ENCODE data around the gene TAS2R9.

Gene TAS2R9, protein sequence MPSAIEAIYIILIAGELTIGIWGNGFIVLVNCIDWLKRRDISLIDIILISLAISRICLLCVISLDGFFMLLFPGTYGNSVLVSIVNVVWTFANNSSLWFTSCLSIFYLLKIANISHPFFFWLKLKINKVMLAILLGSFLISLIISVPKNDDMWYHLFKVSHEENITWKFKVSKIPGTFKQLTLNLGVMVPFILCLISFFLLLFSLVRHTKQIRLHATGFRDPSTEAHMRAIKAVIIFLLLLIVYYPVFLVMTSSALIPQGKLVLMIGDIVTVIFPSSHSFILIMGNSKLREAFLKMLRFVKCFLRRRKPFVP

GRCh38 chr12:10810068-10810467 lies at the start of gene TAS2R9:
TSS of gene TAS2R9 (minus strand) at chr12:10810168. CDS start at chr12:10810075, 93 bp downstream.
- no peak for DNase-seq (ENCODE audit: low read depth)
- Histone ChIP-seq H3K4me3 (ENCODE audit: low read length) (no peak within 1 kb of the TSS), H3K27me3 (replicated peaks; ENCODE audit: control insufficient read depth, insufficient read depth, low read length) (no peaks in the 10 kb centered on the region), H3K36me3 (ENCODE audit: control insufficient read depth, insufficient read depth, low read length, severe bottlenecking) (no peaks in the 10 kb centered on the region), H3K4me1 (ENCODE audit: control insufficient read depth, insufficient read depth, low read length) (no peaks in the 10 kb centered on the region), H3K9ac (ENCODE audit: low read length) (no peak within 1 kb of the TSS), H3K9me3 (ENCODE audit: control insufficient read depth, low read length) (no peaks in the 10 kb centered on the region)

GRCh38 chr12:10855807-10856206 lies 45.8 kb upstream of the TAS2R9 start:
- peaks cover 11% of the 10 kb centered on the region for H3K36me3 ChIP-seq (ENCODE audit: control insufficient read depth, insufficient read depth, low read length, severe bottlenecking)
- H3K27me3 ChIP-seq (replicated peaks; ENCODE audit: control insufficient read depth, insufficient read depth, low read length): no peaks in the 10 kb centered on the region
- no peaks in the 10 kb centered on the region for H3K4me1 ChIP-seq (ENCODE audit: control insufficient read depth, insufficient read depth, low read length)
- DNase-seq (ENCODE audit: low read depth): no peak
- no peak overlapping the region for H3K4me3 ChIP-seq (ENCODE audit: low read length)
- H3K9ac ChIP-seq (ENCODE audit: low read length): no peak overlapping the region
- peaks cover 9% of the 10 kb centered on the region for H3K9me3 ChIP-seq (ENCODE audit: control insufficient read depth, low read length)

DNA sequence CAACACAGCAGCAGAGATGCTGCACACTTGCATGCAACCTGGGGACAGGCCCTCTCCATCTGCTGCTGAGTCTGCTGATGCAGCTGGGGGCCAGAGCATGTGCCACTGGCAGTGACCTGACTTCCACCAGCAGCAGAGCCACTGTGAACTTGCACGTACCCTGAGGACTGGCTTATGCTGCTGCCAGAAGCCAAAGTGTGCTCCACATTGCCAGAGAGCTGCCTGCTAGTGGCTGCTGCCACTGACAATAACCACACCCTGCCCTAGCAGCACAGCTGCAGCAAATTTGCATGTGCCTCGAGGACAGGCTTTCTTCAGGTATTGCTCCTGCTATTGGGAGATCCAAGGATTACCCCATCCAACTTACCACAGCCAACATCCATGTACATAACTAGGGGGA lies 43.8 kb upstream of the TAS2R9 start:
- no peak for DNase-seq (ENCODE audit: low read depth)
- H3K4me1 ChIP-seq (ENCODE audit: control insufficient read depth, insufficient read depth, low read length): no peaks in the 10 kb centered on the region
- peaks cover 11% of the 10 kb centered on the region for H3K36me3 ChIP-seq (ENCODE audit: control insufficient read depth, insufficient read depth, low read length, severe bottlenecking)
- no peaks in the 10 kb centered on the region for H3K27me3 ChIP-seq (replicated peaks; ENCODE audit: control insufficient read depth, insufficient read depth, low read length)
- peaks cover 9% of the 10 kb centered on the region for H3K9me3 ChIP-seq (ENCODE audit: control insufficient read depth, low read length)
- no peak overlapping the region for H3K9ac ChIP-seq (ENCODE audit: low read length)
- H3K4me3 ChIP-seq (ENCODE audit: low read length): no peak overlapping the region

DNA sequence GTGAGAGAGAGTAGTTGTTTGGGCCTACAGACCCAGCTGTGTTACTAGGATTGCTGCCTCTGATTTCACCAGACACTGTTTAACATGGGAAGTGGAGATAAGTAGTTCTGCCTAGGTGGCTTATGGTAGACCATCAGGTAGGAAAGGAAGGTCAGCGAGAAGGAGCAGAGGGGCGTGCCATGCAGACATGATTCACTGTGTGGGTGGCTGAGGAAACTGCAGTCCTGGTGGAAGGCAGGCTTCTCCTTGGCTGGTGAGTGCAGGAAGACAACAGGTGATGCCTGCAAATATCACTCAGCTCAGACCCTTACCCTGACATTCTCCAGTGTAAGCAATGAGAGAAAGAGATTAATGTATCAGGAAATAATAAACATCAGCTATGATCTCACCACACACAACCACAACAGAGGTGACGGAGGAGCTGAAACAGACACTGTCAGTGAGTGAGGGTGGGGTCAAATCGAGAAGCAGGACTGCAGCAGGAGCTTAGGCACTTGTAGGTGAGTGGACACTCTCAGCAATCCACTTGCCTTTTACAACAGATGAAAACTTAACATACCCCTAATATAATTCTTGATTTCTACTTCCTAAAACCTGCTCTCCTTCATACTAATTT lies 41.4 kb upstream of the TAS2R9 start:
- Histone ChIP-seq H3K4me1 (ENCODE audit: control insufficient read depth, insufficient read depth, low read length) (no peaks in the 10 kb centered on the region), H3K4me3 (ENCODE audit: low read length) (no peak overlapping the region), H3K36me3 (ENCODE audit: control insufficient read depth, insufficient read depth, low read length, severe bottlenecking) (peaks cover 11% of the 10 kb centered on the region), H3K9ac (ENCODE audit: low read length) (no peak overlapping the region), H3K27me3 (replicated peaks; ENCODE audit: control insufficient read depth, insufficient read depth, low read length) (no peaks in the 10 kb centered on the region), H3K9me3 (ENCODE audit: control insufficient read depth, low read length) (peaks cover 9% of the 10 kb centered on the region)
- DNase-seq (ENCODE audit: low read depth): no peak

GRCh38 chr12:10849425-10849878 lies 39.5 kb upstream of the TAS2R9 start, which contains the start of gene PRR4:
TSS of gene PRR4 (minus strand) at chr12:10849475. CDS start at chr12:10849437, 38 bp downstream.
- no peak for DNase-seq (ENCODE audit: low read depth)
- Histone ChIP-seq H3K9ac (ENCODE audit: low read length) (no peak within 1 kb of the TSS), H3K27me3 (replicated peaks; ENCODE audit: control insufficient read depth, insufficient read depth, low read length) (no peaks in the 10 kb centered on the region), H3K9me3 (ENCODE audit: control insufficient read depth, low read length) (no peaks in the 10 kb centered on the region), H3K4me3 (ENCODE audit: low read length) (no peak within 1 kb of the TSS), H3K4me1 (ENCODE audit: control insufficient read depth, insufficient read depth, low read length) (no peaks in the 10 kb centered on the region), H3K36me3 (ENCODE audit: control insufficient read depth, insufficient read depth, low read length, severe bottlenecking) (peaks cover 5% of the 10 kb centered on the region)

- Histone ChIP-seq H3K4me3 (ENCODE audit: low read length) (no peak overlapping the region), H3K9ac (ENCODE audit: low read length) (no peak overlapping the region), H3K9me3 (ENCODE audit: control insufficient read depth, low read length) (no peaks in the 10 kb centered on the region), H3K4me1 (ENCODE audit: control insufficient read depth, insufficient read depth, low read length) (no peaks in the 10 kb centered on the region), H3K27me3 (replicated peaks; ENCODE audit: control insufficient read depth, insufficient read depth, low read length) (no peaks in the 10 kb centered on the region), H3K36me3 (ENCODE audit: control insufficient read depth, insufficient read depth, low read length, severe bottlenecking) (peaks cover 12% of the 10 kb centered on the region)
- no peak for DNase-seq (ENCODE audit: low read depth)
Observed at GRCh38 chr12:10847744-10848143, 37.8 kb upstream of the TAS2R9 start.

GRCh38 chr12:10842862-10843261 lies 32.9 kb upstream of the TAS2R9 start:
- no peak overlapping the region for H3K9ac ChIP-seq (ENCODE audit: low read length)
- no peaks in the 10 kb centered on the region for H3K4me1 ChIP-seq (ENCODE audit: control insufficient read depth, insufficient read depth, low read length)
- peaks cover 7% of the 10 kb centered on the region for H3K36me3 ChIP-seq (ENCODE audit: control insufficient read depth, insufficient read depth, low read length, severe bottlenecking)
- DNase-seq (ENCODE audit: low read depth): no peak
- no peaks in the 10 kb centered on the region for H3K9me3 ChIP-seq (ENCODE audit: control insufficient read depth, low read length)
- H3K4me3 ChIP-seq (ENCODE audit: low read length): no peak overlapping the region
- no peaks in the 10 kb centered on the region for H3K27me3 ChIP-seq (replicated peaks; ENCODE audit: control insufficient read depth, insufficient read depth, low read length)

DNA sequence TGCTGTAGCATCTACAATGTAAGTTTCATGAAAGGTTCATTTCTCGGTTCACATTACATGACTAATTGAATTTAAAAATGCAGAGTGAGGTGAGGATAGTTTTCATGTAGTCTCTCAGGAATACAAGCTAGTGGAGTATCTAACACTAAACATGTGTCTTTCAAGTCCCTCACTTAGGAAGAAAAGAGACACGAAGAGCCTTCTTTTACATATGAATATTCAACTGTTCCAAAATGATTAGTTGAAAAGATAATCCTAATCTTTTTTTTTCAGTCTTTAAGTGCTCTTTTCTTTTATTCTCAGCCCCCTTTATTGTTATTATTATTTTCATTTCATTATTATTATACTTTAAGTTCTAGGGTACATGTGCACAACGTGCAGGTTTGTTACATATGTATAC lies 28.5 kb upstream of the TAS2R9 start:
- no peaks in the 10 kb centered on the region for H3K4me1 ChIP-seq (ENCODE audit: control insufficient read depth, insufficient read depth, low read length)
- H3K36me3 ChIP-seq (ENCODE audit: control insufficient read depth, insufficient read depth, low read length, severe bottlenecking): peaks cover 7% of the 10 kb centered on the region
- no peak overlapping the region for H3K4me3 ChIP-seq (ENCODE audit: low read length)
- H3K9me3 ChIP-seq (ENCODE audit: control insufficient read depth, low read length): peaks cover 5% of the 10 kb centered on the region
- DNase-seq (ENCODE audit: low read depth): no peak
- H3K27me3 ChIP-seq (replicated peaks; ENCODE audit: control insufficient read depth, insufficient read depth, low read length): no peaks in the 10 kb centered on the region
- no peak overlapping the region for H3K9ac ChIP-seq (ENCODE audit: low read length)

- Histone ChIP-seq H3K27me3 (replicated peaks; ENCODE audit: control insufficient read depth, insufficient read depth, low read length) (no peaks in the 10 kb centered on the region), H3K9ac (ENCODE audit: low read length) (no peak overlapping the region), H3K36me3 (ENCODE audit: control insufficient read depth, insufficient read depth, low read length, severe bottlenecking) (no peaks in the 10 kb centered on the region), H3K4me1 (ENCODE audit: control insufficient read depth, insufficient read depth, low read length) (no peaks in the 10 kb centered on the region), H3K4me3 (ENCODE audit: low read length) (no peak overlapping the region), H3K9me3 (ENCODE audit: control insufficient read depth, low read length) (no peaks in the 10 kb centered on the region)
- peak; percentile 35 for DNase-seq (ENCODE audit: low read depth)
Observed at GRCh38 chr12:10829994-10830393, 20.0 kb upstream of the TAS2R9 start.

DNA sequence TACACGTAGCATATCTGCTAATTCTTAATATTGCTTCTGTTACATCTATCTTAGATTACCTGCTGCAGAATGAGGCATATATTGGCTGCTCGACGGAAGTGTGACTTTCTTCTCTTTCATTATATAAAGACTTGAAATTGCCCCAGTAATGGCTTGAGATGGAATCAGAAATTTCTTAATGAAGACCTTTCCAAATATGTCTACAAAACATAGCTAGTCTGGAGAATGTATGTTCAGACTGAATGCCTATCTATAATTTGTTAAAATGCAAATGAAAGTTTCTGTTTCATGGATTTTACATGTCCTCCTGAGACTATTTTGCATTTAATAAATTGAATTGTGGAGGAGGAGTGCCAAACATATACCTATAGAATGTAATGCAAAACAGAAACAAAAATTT lies 16.3 kb upstream of the TAS2R9 start, which contains the start of gene TAS2R10:
Gene TAS2R10 (minus strand): TSS at position 101 of the 400 bp plus-strand sequence. CDS start 89 bp downstream, at position 12.
- no peaks in the 10 kb centered on the region for H3K4me1 ChIP-seq (ENCODE audit: control insufficient read depth, insufficient read depth, low read length)
- no peaks in the 10 kb centered on the region for H3K36me3 ChIP-seq (ENCODE audit: control insufficient read depth, insufficient read depth, low read length, severe bottlenecking)
- no peaks in the 10 kb centered on the region for H3K9me3 ChIP-seq (ENCODE audit: control insufficient read depth, low read length)
- no peak within 1 kb of the TSS for H3K9ac ChIP-seq (ENCODE audit: low read length)
- no peaks in the 10 kb centered on the region for H3K27me3 ChIP-seq (replicated peaks; ENCODE audit: control insufficient read depth, insufficient read depth, low read length)
- H3K4me3 ChIP-seq (ENCODE audit: low read length): no peak within 1 kb of the TSS
- no peak for DNase-seq (ENCODE audit: low read depth)

DNA sequence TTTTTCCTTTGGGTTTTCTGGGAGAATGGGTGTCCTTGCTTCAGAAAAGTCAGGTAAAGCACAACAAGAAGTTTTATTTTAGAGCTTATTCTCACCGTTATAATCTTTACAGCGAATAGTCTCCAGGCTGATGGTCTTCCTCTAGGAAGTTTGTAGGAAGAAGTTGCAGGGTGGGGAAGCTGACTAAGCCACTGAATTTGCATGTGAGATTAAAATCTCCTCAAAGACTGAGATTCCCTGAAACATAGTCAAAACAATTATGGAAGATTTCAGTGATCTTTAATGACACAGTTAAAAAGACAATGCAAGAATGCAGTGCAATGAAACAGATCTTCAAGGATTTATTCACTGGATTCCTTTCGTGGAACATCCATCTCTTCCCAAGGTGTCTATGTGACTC lies 15.0 kb upstream of the TAS2R9 start:
- Histone ChIP-seq H3K36me3 (ENCODE audit: control insufficient read depth, insufficient read depth, low read length, severe bottlenecking) (no peaks in the 10 kb centered on the region), H3K4me1 (ENCODE audit: control insufficient read depth, insufficient read depth, low read length) (no peaks in the 10 kb centered on the region), H3K27me3 (replicated peaks; ENCODE audit: control insufficient read depth, insufficient read depth, low read length) (no peaks in the 10 kb centered on the region), H3K9me3 (ENCODE audit: control insufficient read depth, low read length) (no peaks in the 10 kb centered on the region), H3K9ac (ENCODE audit: low read length) (no peak overlapping the region), H3K4me3 (ENCODE audit: low read length) (no peak overlapping the region)
- no peak for DNase-seq (ENCODE audit: low read depth)
